OCI-LY7 (cell line): Measurements from ENCODE around the gene SNAP47.

Experiments
- EZH2phosphoT487 ChIP-seq: fragments of 200-600 bp; sonication (generic); IDR thresholded peaks from 2 replicates; pipeline ENCODE4 v1.6.1; 2018; ENCODE audit warnings: low read depth, borderline replicate concordance, mild to moderate bottlenecking, mixed run types, antibody characterized with exemption, low read length, moderate library complexity, mixed read lengths
- TF ChIP-seq, protein P1 (sequence below): fragments of 200-600 bp; sonication (generic); conservative IDR thresholded peaks from 2 replicates; pipeline ENCODE4 v1.5.1; 2014; ENCODE audit warnings: mild to moderate bottlenecking, antibody characterized with exemption, low read length, moderate library complexity, mixed read lengths

DNA sequence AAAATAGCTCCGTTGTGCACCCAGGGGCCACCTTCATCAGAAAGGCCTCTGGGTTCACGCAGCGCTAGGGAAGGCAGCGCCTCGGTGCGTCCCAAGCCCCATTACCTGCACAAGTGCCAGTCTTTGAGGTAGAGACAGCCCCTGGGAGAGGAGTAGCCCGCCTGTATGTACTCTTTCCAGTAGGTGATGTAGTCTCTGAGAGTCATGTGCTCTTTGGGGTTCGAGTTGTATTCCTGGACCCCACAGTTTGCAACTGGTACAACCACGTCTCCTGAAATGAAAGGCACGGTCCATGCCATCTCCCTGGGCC, 734 bp upstream of the SNAP47 start:
- TF ChIP-seq, protein P1, sequence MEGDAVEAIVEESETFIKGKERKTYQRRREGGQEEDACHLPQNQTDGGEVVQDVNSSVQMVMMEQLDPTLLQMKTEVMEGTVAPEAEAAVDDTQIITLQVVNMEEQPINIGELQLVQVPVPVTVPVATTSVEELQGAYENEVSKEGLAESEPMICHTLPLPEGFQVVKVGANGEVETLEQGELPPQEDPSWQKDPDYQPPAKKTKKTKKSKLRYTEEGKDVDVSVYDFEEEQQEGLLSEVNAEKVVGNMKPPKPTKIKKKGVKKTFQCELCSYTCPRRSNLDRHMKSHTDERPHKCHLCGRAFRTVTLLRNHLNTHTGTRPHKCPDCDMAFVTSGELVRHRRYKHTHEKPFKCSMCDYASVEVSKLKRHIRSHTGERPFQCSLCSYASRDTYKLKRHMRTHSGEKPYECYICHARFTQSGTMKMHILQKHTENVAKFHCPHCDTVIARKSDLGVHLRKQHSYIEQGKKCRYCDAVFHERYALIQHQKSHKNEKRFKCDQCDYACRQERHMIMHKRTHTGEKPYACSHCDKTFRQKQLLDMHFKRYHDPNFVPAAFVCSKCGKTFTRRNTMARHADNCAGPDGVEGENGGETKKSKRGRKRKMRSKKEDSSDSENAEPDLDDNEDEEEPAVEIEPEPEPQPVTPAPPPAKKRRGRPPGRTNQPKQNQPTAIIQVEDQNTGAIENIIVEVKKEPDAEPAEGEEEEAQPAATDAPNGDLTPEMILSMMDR = no peak
- no peak for TF ChIP-seq EZH2phosphoT487
